Trophoblast cell (in vitro differentiated cells and primary cell): ENCODE data around the gene SULT1A3.
A peak's percentile ranks its signal among the peaks of the same experiment; 100 is the strongest.
"Not testable (repeated sequence)": the region's sequence is repeated elsewhere in the genome, so short reads cannot be mapped to it uniquely, and the experiment has no call there.

Experiments
- DNase-seq, 2 donors: peaks; one replicate each; pipeline ENCODE4 v3.0.0-alpha.2; 2016
- H2AFZ ChIP-seq: 2 replicates; pipeline ENCODE4 v1.6.1; 2013; ENCODE audit warnings: low read length, moderate library complexity, mild to moderate bottlenecking; ENCODE audit not compliant: insufficient read depth, poor library complexity
- H2AK5ac ChIP-seq: 2 replicates; pipeline ENCODE4 v1.6.1; 2013; ENCODE audit warnings: mild to moderate bottlenecking, low read length
- H2BK120ac ChIP-seq: 2 replicates; pipeline ENCODE4 v1.6.1; 2013; ENCODE audit warnings: low read length, mild to moderate bottlenecking, moderate library complexity; ENCODE audit not compliant: insufficient read depth, poor library complexity
- H2BK12ac ChIP-seq: 2 replicates; pipeline ENCODE4 v1.6.1; 2013; ENCODE audit warnings: mild to moderate bottlenecking, low read length, moderate library complexity
- H2BK5ac ChIP-seq: 2 replicates; pipeline ENCODE4 v1.6.1; 2013; ENCODE audit warnings: low read length, low read depth, moderate library complexity, mild to moderate bottlenecking; ENCODE audit not compliant: poor library complexity
- H3K14ac ChIP-seq: 2 replicates; pipeline ENCODE4 v1.6.1; 2013; ENCODE audit warnings: mild to moderate bottlenecking, low read length
- H3K18ac ChIP-seq: 2 replicates; pipeline ENCODE4 v1.6.1; 2013; ENCODE audit warnings: mild to moderate bottlenecking, low read length
- H3K23ac ChIP-seq: 2 replicates; pipeline ENCODE4 v1.6.1; 2013; ENCODE audit warnings: low read length
- H3K27ac ChIP-seq: 2 replicates; pipeline ENCODE4 v1.5.1; 2013; ENCODE audit warnings: low read depth, mild to moderate bottlenecking, inconsistent platforms, low read length, moderate library complexity
- H3K27me3 ChIP-seq: 2 replicates; pipeline ENCODE4 v1.6.1; 2013; ENCODE audit warnings: inconsistent platforms, mild to moderate bottlenecking, low read length, moderate library complexity; ENCODE audit not compliant: insufficient read depth
- H3K36me3 ChIP-seq, 2 experiments: 1 replicate in 1 of 2; 2 replicates in 1 of 2; pipeline ENCODE4 v1.6.1; 2013; ENCODE audit warnings: low read length in 2 of 2, mild to moderate bottlenecking in 2 of 2, moderate library complexity in 1 of 2; ENCODE audit not compliant: insufficient read depth in 2 of 2, control insufficient read depth in 1 of 2
- H3K4ac ChIP-seq: 2 replicates; pipeline ENCODE4 v1.6.1; 2013; ENCODE audit warnings: low read depth, mild to moderate bottlenecking, low read length, moderate library complexity
- H3K4me1 ChIP-seq, 2 experiments: 1 replicate in 1 of 2; 2 replicates in 1 of 2; pipeline ENCODE4 v1.6.1; 2013; ENCODE audit warnings: low read length in 2 of 2, mild to moderate bottlenecking in 2 of 2, moderate library complexity in 1 of 2; ENCODE audit not compliant: insufficient read depth in 2 of 2, control insufficient read depth in 1 of 2
- H3K4me2 ChIP-seq: 2 replicates; pipeline ENCODE4 v1.6.1; 2013; ENCODE audit warnings: inconsistent platforms, mild to moderate bottlenecking, low read length, moderate library complexity
- H3K4me3 ChIP-seq: 2 replicates; pipeline ENCODE4 v1.5.1; 2013; ENCODE audit warnings: mild to moderate bottlenecking, low read depth, low read length, inconsistent platforms
- H3K79me1 ChIP-seq: one replicate; pipeline ENCODE4 v1.6.1; 2013; ENCODE audit warnings: low read length
- H3K79me2 ChIP-seq: 2 replicates; pipeline ENCODE4 v1.6.1; 2013; ENCODE audit warnings: low read length, mild to moderate bottlenecking; ENCODE audit not compliant: control insufficient read depth, insufficient read depth, poor library complexity
- H3K9ac ChIP-seq: 2 replicates; pipeline ENCODE4 v1.6.1; 2013; ENCODE audit warnings: mild to moderate bottlenecking, low read length
- H3K9me3 ChIP-seq: 2 replicates; pipeline ENCODE4 v1.6.1; 2013; ENCODE audit warnings: low read depth, mild to moderate bottlenecking, control low read depth, inconsistent platforms, low read length; ENCODE audit not compliant: insufficient read depth
- H4K12ac ChIP-seq: 2 replicates; pipeline ENCODE4 v1.6.1; 2013; ENCODE audit warnings: low read depth, mild to moderate bottlenecking, low read length, moderate library complexity
- H4K8ac ChIP-seq: 2 replicates; pipeline ENCODE4 v1.6.1; 2013; ENCODE audit warnings: low read depth, mild to moderate bottlenecking, low read length, moderate library complexity
- H4K91ac ChIP-seq: one replicate; pipeline ENCODE4 v1.6.1; 2013; ENCODE audit warnings: low read depth, mild to moderate bottlenecking, low read length, moderate library complexity
- WGBS: extraction: QIAGEN DNeasy Blood & Tissue Kit; methylation state at CpG from one replicate; pipeline ENCODE4 v1.1.7; 2013; ENCODE audit warnings: missing lambda C conversion rate; ENCODE audit not compliant: insufficient read length, insufficient coverage; ENCODE audit errors: extremely low coverage; 5-methylcytosine and 5-hydroxymethylcytosine counted together

SULT1A3 gene

DNA sequence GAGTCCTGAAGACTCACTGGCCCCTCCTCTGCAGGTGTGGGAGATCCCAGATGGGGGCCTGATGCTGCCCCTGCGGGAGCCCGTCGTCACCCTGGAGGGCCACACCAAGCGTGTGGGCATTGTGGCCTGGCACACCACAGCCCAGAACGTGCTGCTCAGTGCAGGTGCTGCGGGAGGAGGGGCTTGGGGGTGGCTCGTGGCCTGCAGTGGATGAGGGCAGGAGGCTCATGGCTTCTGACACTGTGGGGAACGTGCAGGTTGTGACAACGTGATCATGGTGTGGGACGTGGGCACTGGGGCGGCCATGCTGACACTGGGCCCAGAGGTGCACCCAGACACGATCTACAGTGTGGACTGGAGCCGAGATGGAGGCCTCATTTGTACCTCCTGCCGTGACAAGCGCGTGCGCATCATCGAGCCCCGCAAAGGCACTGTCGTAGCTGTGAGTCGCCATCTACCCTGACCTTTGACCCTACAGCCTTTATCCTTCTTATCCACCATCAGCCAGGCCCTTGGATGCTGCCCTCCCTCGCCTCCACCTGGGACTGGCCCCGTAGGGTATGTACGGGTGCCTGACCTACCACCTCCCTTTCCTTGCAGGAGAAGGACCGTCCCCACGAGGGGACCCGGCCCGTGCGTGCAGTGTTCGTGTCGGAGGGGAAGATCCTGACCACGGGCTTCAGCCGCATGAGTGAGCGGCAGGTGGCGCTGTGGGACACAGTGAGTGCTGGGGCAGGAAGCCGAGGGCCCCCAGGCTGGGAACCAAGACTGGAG is 12.1 kb upstream of the SULT1A3 start:
- H3K79me1 ChIP-seq = no peaks in the 10 kb centered on the region
- no peak overlapping the region for H3K9ac ChIP-seq
- H3K27me3 ChIP-seq = no peaks in the 10 kb centered on the region
- peaks cover 2% of the 10 kb centered on the region for H3K9me3 ChIP-seq
- H3K4me3 ChIP-seq = no peak overlapping the region
- H3K27ac ChIP-seq = no peak overlapping the region
- H3K79me2 ChIP-seq = no peaks in the 10 kb centered on the region
- no peak overlapping the region for H2AFZ ChIP-seq
- H3K4ac ChIP-seq = no peak overlapping the region
- H3K4me1 ChIP-seq = peaks cover 3 to 9% of the 10 kb centered on the region in 2 experiments
- no peak overlapping the region for H2BK5ac ChIP-seq
- no peaks in the 10 kb centered on the region for H3K36me3 ChIP-seq
- no peak overlapping the region for H3K14ac ChIP-seq
- no peak overlapping the region for H4K8ac ChIP-seq
- no CpG with 5 or more reads among the region's 36 CpGs for WGBS
- peak; percentile 48 to 80 for DNase-seq
- no peak overlapping the region for H4K91ac ChIP-seq
- no peak overlapping the region for H2BK120ac ChIP-seq
- no peak overlapping the region for H3K23ac ChIP-seq
- no peak overlapping the region for H4K12ac ChIP-seq
- no peak overlapping the region for H2AK5ac ChIP-seq
- H3K18ac ChIP-seq = no peak overlapping the region
- H2BK12ac ChIP-seq = no peak overlapping the region
- no peak overlapping the region for H3K4me2 ChIP-seq

DNA sequence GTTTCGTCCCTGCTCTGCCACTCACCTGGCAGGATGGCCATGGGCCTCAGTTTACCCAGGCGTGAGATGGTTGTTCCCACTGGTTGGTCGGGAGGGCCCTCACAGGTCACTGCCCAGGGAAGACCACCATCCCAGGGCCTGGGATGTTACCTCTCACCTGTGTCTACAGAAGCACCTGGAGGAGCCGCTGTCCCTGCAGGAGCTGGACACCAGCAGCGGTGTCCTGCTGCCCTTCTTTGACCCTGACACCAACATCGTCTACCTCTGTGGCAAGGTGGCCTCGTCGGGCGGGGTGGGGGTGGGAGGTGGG is 11.5 kb upstream of the SULT1A3 start:
- no CpG with 5 or more reads among the region's 9 CpGs for WGBS
- no peak overlapping the region for H2BK120ac ChIP-seq
- no peak overlapping the region for H2BK12ac ChIP-seq
- H3K4me2 ChIP-seq = no peak overlapping the region
- H3K4ac ChIP-seq = no peak overlapping the region
- no peaks in the 10 kb centered on the region for H3K27me3 ChIP-seq
- no peak overlapping the region for H3K14ac ChIP-seq
- no peak overlapping the region for H4K91ac ChIP-seq
- H3K36me3 ChIP-seq = no peaks in the 10 kb centered on the region
- no peaks in the 10 kb centered on the region for H3K79me1 ChIP-seq
- no peak overlapping the region for H4K8ac ChIP-seq
- H3K23ac ChIP-seq = no peak overlapping the region
- H3K18ac ChIP-seq = no peak overlapping the region
- no peaks in the 10 kb centered on the region for H3K79me2 ChIP-seq
- DNase-seq = no peak
- H3K9ac ChIP-seq = no peak overlapping the region
- H2AFZ ChIP-seq = no peak overlapping the region
- no peak overlapping the region for H2BK5ac ChIP-seq
- H3K27ac ChIP-seq = no peak overlapping the region
- H3K9me3 ChIP-seq = peaks cover 2% of the 10 kb centered on the region
- H2AK5ac ChIP-seq = no peak overlapping the region
- H3K4me3 ChIP-seq = no peak overlapping the region
- no peak overlapping the region for H4K12ac ChIP-seq
- H3K4me1 ChIP-seq = peaks cover 3 to 8% of the 10 kb centered on the region in 2 experiments

DNA sequence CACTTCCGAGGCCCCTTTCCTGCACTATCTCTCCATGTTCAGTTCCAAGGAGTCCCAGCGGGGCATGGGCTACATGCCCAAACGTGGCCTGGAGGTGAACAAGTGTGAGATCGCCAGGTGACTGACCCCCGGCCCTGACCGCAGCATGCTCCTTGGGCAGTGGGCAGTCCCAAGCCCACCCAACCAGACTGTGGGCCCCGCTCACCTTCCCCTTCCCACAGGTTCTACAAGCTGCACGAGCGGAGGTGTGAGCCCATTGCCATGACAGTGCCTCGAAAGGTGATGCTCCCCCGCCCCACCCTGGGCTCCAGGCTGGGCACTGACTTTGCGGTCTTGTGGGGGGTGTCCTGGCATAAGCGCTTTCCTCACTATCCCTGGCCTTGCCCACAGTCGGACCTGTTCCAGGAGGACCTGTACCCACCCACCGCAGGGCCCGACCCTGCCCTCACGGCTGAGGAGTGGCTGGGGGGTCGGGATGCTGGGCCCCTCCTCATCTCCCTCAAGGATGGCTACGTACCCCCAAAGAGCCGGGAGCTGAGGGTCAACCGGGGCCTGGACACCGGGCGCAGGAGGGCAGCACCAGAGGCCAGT is 11.0 kb upstream of the SULT1A3 start:
- no peak overlapping the region for H2AFZ ChIP-seq
- H3K4me2 ChIP-seq = no peak overlapping the region
- no peaks in the 10 kb centered on the region for H3K79me2 ChIP-seq
- no peak overlapping the region for H2AK5ac ChIP-seq
- H3K23ac ChIP-seq = no peak overlapping the region
- H2BK12ac ChIP-seq = no peak overlapping the region
- no peak overlapping the region for H2BK5ac ChIP-seq
- no peak overlapping the region for H3K27ac ChIP-seq
- no peak overlapping the region for H3K4ac ChIP-seq
- WGBS = no CpG with 5 or more reads among the region's 23 CpGs
- H3K4me1 ChIP-seq = peaks cover 3 to 4% of the 10 kb centered on the region in 2 experiments
- H4K8ac ChIP-seq = no peak overlapping the region
- H3K27me3 ChIP-seq = no peaks in the 10 kb centered on the region
- DNase-seq = no peak
- peaks cover 2% of the 10 kb centered on the region for H3K9me3 ChIP-seq
- peak overlapping the region; percentile 44 for H3K4me3 ChIP-seq
- H3K18ac ChIP-seq = no peak overlapping the region
- no peak overlapping the region for H3K14ac ChIP-seq
- H4K91ac ChIP-seq = no peak overlapping the region
- H3K36me3 ChIP-seq = no peaks in the 10 kb centered on the region
- H2BK120ac ChIP-seq = no peak overlapping the region
- no peaks in the 10 kb centered on the region for H3K79me1 ChIP-seq
- H3K9ac ChIP-seq = no peak overlapping the region
- H4K12ac ChIP-seq = no peak overlapping the region

DNA sequence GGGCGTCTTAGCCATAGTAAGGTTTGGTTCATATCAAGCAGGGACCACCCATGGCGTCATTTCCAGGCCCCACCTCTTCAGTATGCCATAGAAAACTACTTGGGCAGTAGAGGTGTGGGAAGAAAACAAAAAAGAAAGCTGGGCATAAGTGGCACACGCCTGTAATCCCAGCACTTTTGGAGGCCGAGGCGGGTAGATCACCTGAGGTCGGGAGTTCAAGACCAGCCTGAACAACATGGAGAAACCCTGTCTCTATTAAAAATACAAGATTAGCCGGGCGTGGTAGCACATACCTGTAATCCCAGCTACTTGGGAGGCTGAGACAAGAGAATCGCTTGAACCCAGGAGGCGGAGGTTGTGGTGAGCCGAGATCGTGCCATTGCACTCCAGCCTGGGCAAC is 7.9 kb upstream of the SULT1A3 start:
- H3K4me2 ChIP-seq, H3K14ac ChIP-seq, H3K27me3 ChIP-seq, H4K8ac ChIP-seq, DNase-seq, H3K23ac ChIP-seq, H4K12ac ChIP-seq, H3K18ac ChIP-seq, H3K4me3 ChIP-seq, H3K4me1 ChIP-seq, H3K9me3 ChIP-seq, H2AFZ ChIP-seq, H2BK12ac ChIP-seq, H2BK5ac ChIP-seq, H2AK5ac ChIP-seq, H3K4ac ChIP-seq, H3K79me2 ChIP-seq, H4K91ac ChIP-seq, H3K79me1 ChIP-seq, H3K9ac ChIP-seq, H2BK120ac ChIP-seq, H3K36me3 ChIP-seq, H3K27ac ChIP-seq: not testable (repeated sequence)
- no CpG with 5 or more reads among the region's 12 CpGs for WGBS
